ENCODE results near the gene BTBD9.

Gene BTBD9

DNA sequence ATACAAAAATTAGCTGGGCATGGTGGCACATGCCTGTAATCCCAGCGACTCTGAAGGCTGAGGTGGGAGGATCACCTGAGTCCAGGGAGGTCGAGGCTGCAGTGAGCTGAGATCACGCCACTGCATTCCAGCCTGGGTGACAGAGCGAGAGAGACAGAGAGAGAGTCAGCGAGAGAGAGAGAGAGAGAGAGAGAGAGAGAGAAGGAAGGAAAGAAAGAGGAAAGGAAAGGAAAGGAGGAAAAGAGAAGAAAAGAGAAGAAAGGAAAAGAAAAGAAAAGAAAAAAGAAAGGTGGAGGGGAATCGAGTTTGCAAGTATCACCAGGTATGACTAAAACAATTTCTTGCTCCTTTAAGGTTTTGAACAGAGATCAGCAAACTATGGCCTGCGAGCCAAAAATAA, 152.3 kb downstream of the BTBD9 start:
- TF ChIP-seq, protein P1, sequence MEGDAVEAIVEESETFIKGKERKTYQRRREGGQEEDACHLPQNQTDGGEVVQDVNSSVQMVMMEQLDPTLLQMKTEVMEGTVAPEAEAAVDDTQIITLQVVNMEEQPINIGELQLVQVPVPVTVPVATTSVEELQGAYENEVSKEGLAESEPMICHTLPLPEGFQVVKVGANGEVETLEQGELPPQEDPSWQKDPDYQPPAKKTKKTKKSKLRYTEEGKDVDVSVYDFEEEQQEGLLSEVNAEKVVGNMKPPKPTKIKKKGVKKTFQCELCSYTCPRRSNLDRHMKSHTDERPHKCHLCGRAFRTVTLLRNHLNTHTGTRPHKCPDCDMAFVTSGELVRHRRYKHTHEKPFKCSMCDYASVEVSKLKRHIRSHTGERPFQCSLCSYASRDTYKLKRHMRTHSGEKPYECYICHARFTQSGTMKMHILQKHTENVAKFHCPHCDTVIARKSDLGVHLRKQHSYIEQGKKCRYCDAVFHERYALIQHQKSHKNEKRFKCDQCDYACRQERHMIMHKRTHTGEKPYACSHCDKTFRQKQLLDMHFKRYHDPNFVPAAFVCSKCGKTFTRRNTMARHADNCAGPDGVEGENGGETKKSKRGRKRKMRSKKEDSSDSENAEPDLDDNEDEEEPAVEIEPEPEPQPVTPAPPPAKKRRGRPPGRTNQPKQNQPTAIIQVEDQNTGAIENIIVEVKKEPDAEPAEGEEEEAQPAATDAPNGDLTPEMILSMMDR (IDR thresholded peaks at IDR 0.05; ENCODE audit: low read depth, low read length, missing control alignments): no peak
- no peak for DNase-seq (ENCODE audit: extremely low read depth, low read depth)
- H3K4me3 ChIP-seq (replicated peaks; ENCODE audit: low read depth, low read length): no peak overlapping the region

DNA sequence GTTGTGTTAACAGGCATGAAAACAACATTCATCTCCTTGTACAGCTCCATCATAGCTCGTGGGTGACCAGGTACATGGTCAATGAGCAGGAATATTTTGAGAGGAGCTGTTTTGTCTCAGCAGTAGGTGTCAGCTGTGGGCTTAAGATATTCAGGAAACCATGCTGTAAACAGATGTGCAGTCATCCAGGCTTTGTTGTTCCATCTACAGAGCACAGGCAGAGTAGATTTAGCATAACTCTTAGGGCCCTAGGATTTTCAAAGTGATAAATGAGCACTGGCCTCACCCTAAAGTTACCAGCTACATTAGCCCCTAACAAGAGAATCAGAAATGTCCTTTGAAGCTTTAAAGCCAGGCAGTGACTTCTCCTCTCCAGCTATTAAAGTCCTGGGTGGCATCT, 154.2 kb downstream of the BTBD9 start:
- DNase-seq (ENCODE audit: extremely low read depth, low read depth): no peak
- TF ChIP-seq, protein P1 (IDR thresholded peaks at IDR 0.05; ENCODE audit: low read depth, low read length, missing control alignments): no peak
- H3K4me3 ChIP-seq (replicated peaks; ENCODE audit: low read depth, low read length): no peak overlapping the region

DNA sequence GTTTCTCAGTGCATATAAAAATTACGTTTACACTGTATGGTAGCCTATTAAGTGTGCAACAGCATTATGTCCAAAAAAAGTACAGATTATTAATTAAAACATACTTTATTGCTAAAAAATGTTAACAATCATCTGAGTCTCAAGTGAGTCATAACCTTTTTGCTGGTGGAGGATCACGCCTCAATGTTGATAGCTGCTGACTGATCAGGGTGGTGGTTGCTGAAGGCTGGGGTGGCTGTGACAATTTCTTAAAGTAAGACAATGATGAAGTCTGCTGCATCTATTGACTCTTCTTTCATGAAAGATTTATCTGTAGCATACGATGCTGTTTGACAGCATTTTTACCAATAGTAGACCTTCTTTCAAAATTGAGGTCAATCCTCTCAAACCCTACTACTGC, 155.1 kb downstream of the BTBD9 start:
- H3K4me3 ChIP-seq (replicated peaks; ENCODE audit: low read depth, low read length): no peak overlapping the region
- TF ChIP-seq, protein P1 (IDR thresholded peaks at IDR 0.05; ENCODE audit: low read depth, low read length, missing control alignments): no peak
- no peak for DNase-seq (ENCODE audit: extremely low read depth, low read depth)

DNA sequence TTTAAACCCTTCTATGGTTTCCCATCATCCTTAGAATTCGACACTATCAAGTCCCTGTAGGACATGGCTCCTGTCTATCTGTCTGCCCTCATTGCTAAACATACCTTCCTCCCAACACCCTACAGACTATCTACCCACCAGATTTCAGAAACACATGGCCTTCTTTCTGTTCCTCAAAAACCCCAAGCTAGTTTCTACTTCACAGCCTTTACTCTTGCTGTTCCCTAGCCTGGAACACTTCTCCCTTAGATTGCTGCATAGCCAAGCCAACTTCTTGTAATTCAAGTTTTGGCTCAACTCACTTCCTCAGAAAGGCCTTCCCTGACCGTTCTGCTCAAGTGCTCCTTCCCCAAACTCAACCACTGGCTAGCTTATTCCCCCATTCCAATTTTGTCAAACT, 156.2 kb downstream of the BTBD9 start:
- DNase-seq (ENCODE audit: extremely low read depth, low read depth): no peak
- H3K4me3 ChIP-seq (replicated peaks; ENCODE audit: low read depth, low read length): no peak overlapping the region
- TF ChIP-seq, protein P1 (IDR thresholded peaks at IDR 0.05; ENCODE audit: low read depth, low read length, missing control alignments): no peak

DNA sequence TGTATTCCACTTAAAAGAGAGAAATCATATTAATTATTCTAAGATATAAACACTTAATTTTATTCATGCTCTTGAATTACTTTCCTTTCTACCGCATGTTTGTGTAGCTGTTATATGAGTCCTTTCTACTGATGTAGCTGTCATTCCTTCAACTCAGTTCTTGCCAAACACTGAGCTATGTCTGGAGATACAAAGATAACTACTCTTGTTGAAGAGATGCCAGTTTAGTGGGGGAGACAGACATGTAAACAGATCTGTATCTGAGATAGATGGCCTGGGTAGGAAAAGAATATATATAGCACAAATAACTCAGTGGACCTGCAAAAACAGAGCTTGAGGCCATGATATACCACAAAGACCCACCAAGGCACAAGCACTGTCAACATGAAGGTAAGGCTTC, 157.3 kb downstream of the BTBD9 start:
- DNase-seq (ENCODE audit: extremely low read depth, low read depth): no peak
- no peak overlapping the region for H3K4me3 ChIP-seq (replicated peaks; ENCODE audit: low read depth, low read length)
- TF ChIP-seq, protein P1 (IDR thresholded peaks at IDR 0.05; ENCODE audit: low read depth, low read length, missing control alignments): no peak

DNA sequence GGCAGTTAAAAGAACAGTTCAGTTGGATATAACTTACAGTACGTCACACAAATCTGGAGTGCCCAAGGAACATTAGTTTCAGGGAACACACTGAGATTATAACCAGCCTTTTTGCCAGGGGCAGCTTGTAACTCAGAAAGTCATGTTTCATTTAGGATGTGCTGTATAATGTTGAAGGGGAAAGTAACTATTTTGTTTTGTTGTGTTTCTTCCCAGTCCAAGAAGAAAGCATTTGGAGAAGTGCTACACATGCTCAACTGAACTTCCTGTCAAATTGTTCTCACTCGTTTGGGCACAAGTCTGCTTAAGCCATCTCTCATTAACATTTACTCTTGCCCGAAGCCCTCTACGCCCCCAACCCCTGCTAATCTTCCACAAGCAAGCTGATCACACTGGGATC, 157.9 kb downstream of the BTBD9 start:
- no peak for DNase-seq (ENCODE audit: extremely low read depth, low read depth)
- TF ChIP-seq, protein P1 (IDR thresholded peaks at IDR 0.05; ENCODE audit: low read depth, low read length, missing control alignments): no peak
- H3K4me3 ChIP-seq (replicated peaks; ENCODE audit: low read depth, low read length): no peak overlapping the region

DNA sequence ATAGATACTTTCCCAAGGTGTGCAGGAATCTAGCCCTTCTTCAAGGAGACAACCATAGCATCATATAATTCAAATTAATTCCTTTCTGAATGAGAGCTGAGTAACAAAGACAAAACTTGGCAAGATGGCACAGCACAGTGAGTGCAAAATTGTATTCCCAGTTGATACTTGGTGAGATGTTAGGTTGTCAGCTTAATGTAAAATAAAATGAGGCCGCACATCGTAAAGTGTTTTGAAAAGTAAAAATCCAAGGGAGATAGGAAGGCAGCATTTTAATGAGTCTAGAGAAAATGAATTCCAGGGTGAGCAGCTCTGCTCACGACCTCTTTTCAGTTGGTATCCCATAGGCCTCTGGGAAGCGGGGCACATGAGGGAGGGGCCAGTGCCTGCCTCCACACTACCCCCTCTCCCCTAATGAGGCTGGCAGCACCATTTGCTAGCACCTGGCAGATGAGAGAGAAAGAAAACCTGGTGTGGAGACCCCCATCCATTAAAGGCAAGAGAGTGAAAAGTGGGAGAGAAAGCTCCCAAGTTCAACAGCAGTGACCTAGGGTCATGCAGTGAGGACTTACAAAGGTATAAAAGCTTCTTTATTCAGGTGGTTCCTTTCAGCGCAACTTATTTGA, 158.4 kb downstream of the BTBD9 start:
- H3K4me3 ChIP-seq (replicated peaks; ENCODE audit: low read depth, low read length): no peak overlapping the region
- DNase-seq (ENCODE audit: extremely low read depth, low read depth): no peak
- TF ChIP-seq, protein P1 (IDR thresholded peaks at IDR 0.05; ENCODE audit: low read depth, low read length, missing control alignments): no peak

All from HFF-Myc (cell line).